Epithelial cell of prostate (primary cell): ENCODE measurements around the gene HMGN1.

Experiments
- DNase-seq: peaks from one replicate; pipeline ENCODE4 v3.0.0-alpha.2; 2011; ENCODE audit warnings: low read depth, low spot score
- H3K27ac ChIP-seq: fragments of 450-650 bp; 2 replicates; pipeline ENCODE4 v1.5.1; 2017; ENCODE audit warnings: mild to moderate bottlenecking

The HMGN1 gene

GRCh38 chr21:39339231-39339630, 9.7 kb downstream of the HMGN1 start:
- no peak for DNase-seq
- no peak overlapping the region for H3K27ac ChIP-seq

- H3K27ac ChIP-seq, result no peak overlapping the region
- no peak for DNase-seq
Measured at GRCh38 chr21:39336457-39337008, 12.4 kb downstream of the HMGN1 start.

GRCh38 chr21:39334611-39335010, 14.3 kb downstream of the HMGN1 start:
- DNase-seq, result no peak
- H3K27ac ChIP-seq, result no peak overlapping the region

GRCh38 chr21:39332175-39332574, 16.7 kb downstream of the HMGN1 start:
- no peak for DNase-seq
- H3K27ac ChIP-seq, result no peak overlapping the region

GRCh38 chr21:39330001-39330400, 18.9 kb downstream of the HMGN1 start:
- no peak overlapping the region for H3K27ac ChIP-seq
- no peak for DNase-seq

GRCh38 chr21:39327727-39328126, 21.2 kb downstream of the HMGN1 start:
- DNase-seq, result no peak
- H3K27ac ChIP-seq, result no peak overlapping the region

GRCh38 chr21:39326607-39327307, 22.1 kb downstream of the HMGN1 start:
- DNase-seq, result no peak
- H3K27ac ChIP-seq, result no peak overlapping the region

- DNase-seq, result no peak
- no peak overlapping the region for H3K27ac ChIP-seq
Measured at GRCh38 chr21:39325458-39325857, 23.4 kb downstream of the HMGN1 start.

GRCh38 chr21:39321424-39321823, 27.5 kb downstream of the HMGN1 start:
- DNase-seq, result no peak
- peak overlapping the region; percentile 89 for H3K27ac ChIP-seq

GRCh38 chr21:39319814-39320332, 29.0 kb downstream of the HMGN1 start:
- DNase-seq, result no peak

GRCh38 chr21:39319251-39319756, 29.6 kb downstream of the HMGN1 start:
- DNase-seq, result no peak
- peak overlapping the region; percentile 89 for H3K27ac ChIP-seq

More at GRCh38 chr21:39319814-39320332, 29.0 kb downstream of the HMGN1 start:
- peak overlapping the region; percentile 89 for H3K27ac ChIP-seq

- no peak for DNase-seq
- no peak overlapping the region for H3K27ac ChIP-seq
Measured at GRCh38 chr21:39318091-39318959, 30.6 kb downstream of the HMGN1 start.

- peak overlapping the region; percentile 93 for H3K27ac ChIP-seq
- no peak for DNase-seq
Measured at GRCh38 chr21:39317134-39318090, 31.5 kb downstream of the HMGN1 start.

GRCh38 chr21:39316729-39317128, 32.2 kb downstream of the HMGN1 start:
- DNase-seq, result no peak
- peak overlapping the region; percentile 93 for H3K27ac ChIP-seq

- DNase-seq, result peak; percentile 34
- peak overlapping the region; percentile 93 for H3K27ac ChIP-seq
Measured at GRCh38 chr21:39315603-39316445, 33.1 kb downstream of the HMGN1 start.

- no peak for DNase-seq
- H3K27ac ChIP-seq, result peak overlapping the region; percentile 93
Measured at GRCh38 chr21:39314143-39315027, 34.5 kb downstream of the HMGN1 start.

- peak; percentile 41 for DNase-seq
- peak within 1 kb of the TSS; percentile 93 for H3K27ac ChIP-seq
Measured at GRCh38 chr21:39313571-39314142, 35.2 kb downstream of the HMGN1 start, which contains the start of gene BRWD1. Gene BRWD1, minus strand, starts transcription at chr21:39313632. Its CDS starts 141 bp downstream, at chr21:39313491.
